ENCODE measurements around the gene ALKBH8. TPM values are rescaled to one million over a fixed set of nuclear protein-coding genes. Genes with fewer than 3 reads are reported as not detected.
"Not testable (repeated sequence)": the region's sequence is repeated elsewhere in the genome, so short reads cannot be mapped to it uniquely, and the experiment has no call there.

The ALKBH8 gene
- total RNA-seq, 2 experiments from 2014 or later = 9.3 to 11.2 TPM

DNA sequence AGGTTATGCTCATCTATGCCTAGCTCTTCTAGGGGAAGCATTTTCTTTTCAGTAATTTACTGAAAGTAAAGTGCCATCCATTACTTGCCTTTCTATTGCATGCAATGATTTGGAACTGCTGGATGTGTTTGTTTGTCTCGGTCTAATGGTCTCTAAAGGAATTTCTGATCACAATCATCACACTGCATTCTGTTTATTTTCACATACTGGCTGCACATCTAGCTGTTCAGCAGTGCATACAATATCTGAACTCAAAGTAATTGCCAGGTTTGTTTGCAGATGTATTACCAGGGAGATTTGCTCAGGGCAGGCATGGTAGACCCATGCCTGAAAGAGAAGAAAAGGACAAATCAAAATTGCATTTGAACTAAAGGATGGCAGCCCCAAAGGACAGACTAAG, 71.5 kb downstream of the ALKBH8 start:
- POLR2A ChIA-PET = no interaction called here
- H3K4me3 Mint-ChIP-seq = no peak overlapping the region
- no peak overlapping the region for H3K27ac Mint-ChIP-seq
- no peaks in the 10 kb centered on the region for H3K9me3 Mint-ChIP-seq
- intact Hi-C loops (cut with micrococcal nuclease) = no loop called here
- no peak for DNase-seq
- CTCF ChIA-PET = interaction anchor here (0.8 kb wide), 1 partner anchor 145 kb away, joined by 3 read pairs; no protein-coding TSS in a partner anchor
- H3K4me1 Mint-ChIP-seq (ENCODE audit: low read depth) = no peaks in the 10 kb centered on the region
- no peaks in the 10 kb centered on the region for H3K27me3 Mint-ChIP-seq
- H3K36me3 Mint-ChIP-seq = peaks cover 4% of the 10 kb centered on the region

DNA sequence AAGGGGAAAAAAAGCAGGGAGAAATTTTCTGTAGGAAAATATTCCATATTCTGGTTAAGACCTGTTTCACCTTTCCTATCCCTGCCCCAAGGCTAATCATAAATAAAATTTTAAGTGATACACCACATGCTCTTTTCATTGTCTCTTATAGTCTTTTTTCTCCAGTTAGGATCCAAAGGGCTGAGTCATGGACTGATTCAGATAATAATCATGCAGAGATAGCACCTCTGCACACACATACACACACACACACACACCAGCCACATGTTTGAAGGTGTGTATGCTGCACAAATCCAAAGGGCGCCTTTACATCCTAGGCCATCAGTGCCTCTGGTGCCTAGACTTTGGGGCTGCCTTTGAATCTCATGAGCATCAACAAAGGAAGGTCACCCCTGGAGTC, 72.4 kb downstream of the ALKBH8 start:
- intact Hi-C loops (cut with micrococcal nuclease) = no loop called here
- no peak for DNase-seq
- Mint-ChIP-seq H3K36me3 (peaks cover 4% of the 10 kb centered on the region), H3K9me3 (no peaks in the 10 kb centered on the region), H3K27me3 (no peaks in the 10 kb centered on the region), H3K4me1 (ENCODE audit: low read depth) (no peaks in the 10 kb centered on the region), H3K27ac (no peak overlapping the region), H3K4me3 (no peak overlapping the region)
- POLR2A ChIA-PET = no interaction called here
- CTCF ChIA-PET = no interaction called here

DNA sequence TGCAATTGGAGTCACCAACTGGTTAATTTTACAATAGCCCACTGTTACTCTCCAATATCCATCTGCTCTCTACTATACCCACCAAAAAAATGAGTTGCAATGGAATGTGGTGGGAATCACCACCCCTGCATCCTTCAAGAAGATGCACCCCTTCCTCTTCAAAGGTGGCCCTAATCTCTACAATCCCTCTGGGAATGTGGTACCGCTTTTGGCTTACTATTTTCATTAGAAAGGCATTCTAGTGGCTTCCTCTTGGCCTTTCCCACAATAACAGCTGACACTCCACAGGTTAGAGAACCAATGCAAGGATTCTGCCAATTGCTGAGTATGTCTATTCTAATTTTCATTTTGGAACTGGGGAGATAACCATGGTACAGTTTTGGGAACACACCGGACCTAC, 74.7 kb downstream of the ALKBH8 start:
- H3K9me3 Mint-ChIP-seq = no peaks in the 10 kb centered on the region
- no peak overlapping the region for H3K4me3 Mint-ChIP-seq
- H3K36me3 Mint-ChIP-seq = no peaks in the 10 kb centered on the region
- H3K27me3 Mint-ChIP-seq = no peaks in the 10 kb centered on the region
- H3K27ac Mint-ChIP-seq = no peak overlapping the region
- intact Hi-C loops (cut with micrococcal nuclease) = no loop called here
- ChIA-PET CTCF (no interaction called here), POLR2A (no interaction called here)
- no peaks in the 10 kb centered on the region for H3K4me1 Mint-ChIP-seq (ENCODE audit: low read depth)
- no peak for DNase-seq

DNA sequence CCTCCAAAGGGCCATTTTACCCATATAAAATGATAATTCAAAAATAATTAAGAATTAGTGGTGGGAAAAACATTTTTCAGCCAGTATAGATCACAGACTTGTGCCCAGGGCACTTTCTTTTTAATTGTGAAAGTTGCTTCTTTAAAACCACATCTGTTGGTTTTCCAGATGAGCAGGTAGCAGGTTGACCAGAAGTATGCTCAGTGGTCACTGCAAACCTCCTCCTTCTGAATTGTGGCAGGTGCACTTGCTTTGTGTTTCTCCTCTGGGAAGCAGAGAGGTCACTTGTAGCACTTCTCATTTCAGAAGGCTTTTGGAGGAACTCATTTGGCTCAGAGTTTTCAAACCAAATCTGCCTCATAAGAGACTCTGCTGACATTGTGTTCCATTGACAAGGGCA, 83.3 kb downstream of the ALKBH8 start:
- POLR2A ChIA-PET = no interaction called here
- Mint-ChIP-seq H3K4me1 (ENCODE audit: low read depth) (no peaks in the 10 kb centered on the region), H3K9me3 (no peaks in the 10 kb centered on the region), H3K4me3 (no peak overlapping the region), H3K27ac (no peak overlapping the region), H3K36me3 (no peaks in the 10 kb centered on the region), H3K27me3 (peaks cover 17% of the 10 kb centered on the region)
- no peak for DNase-seq
- intact Hi-C loops (cut with micrococcal nuclease) = no loop called here
- CTCF ChIA-PET = no interaction called here

DNA sequence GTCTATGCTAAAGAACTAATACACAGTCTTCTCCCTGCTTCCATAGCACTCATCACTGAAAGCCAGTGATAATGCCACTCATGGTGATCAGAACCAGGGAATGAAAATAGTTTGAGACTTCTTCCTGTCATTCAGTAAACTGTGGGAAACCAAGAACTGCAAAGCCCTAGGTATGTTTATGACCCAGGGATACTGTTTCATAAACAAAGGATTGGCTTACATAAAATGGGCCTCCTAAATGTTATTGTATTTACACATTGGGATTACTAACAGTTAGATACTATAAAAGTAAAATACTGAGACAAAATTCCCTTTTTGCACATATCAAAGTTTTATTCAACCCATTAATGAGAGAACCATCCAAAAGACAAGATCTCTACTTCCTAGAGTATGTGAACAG, 86.6 kb downstream of the ALKBH8 start:
- intact Hi-C loops (cut with micrococcal nuclease) = no loop called here
- peaks cover 30% of the 10 kb centered on the region for H3K27me3 Mint-ChIP-seq
- no peaks in the 10 kb centered on the region for H3K9me3 Mint-ChIP-seq

DNA sequence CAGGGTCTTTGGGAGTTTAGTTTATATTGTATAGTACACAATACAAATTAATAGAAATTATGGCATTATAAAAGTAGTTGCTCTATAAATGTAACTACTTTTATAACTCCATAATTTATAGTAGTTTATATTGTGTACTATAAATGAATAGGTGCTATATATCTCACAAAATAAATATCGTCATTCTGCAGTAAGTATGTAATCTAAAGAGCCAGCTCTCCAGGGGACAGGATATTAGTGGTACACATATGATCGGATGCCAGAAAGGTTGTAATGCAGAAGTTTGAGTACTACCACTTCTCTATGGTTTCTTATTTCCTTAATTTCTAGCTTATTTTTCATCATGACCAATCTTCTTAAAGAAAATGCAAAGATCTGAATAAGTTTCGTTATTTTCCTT, 87.7 kb downstream of the ALKBH8 start:
- Mint-ChIP-seq H3K27me3 (peaks cover 30% of the 10 kb centered on the region), H3K27ac (no peak overlapping the region), H3K36me3 (no peaks in the 10 kb centered on the region), H3K4me1 (ENCODE audit: low read depth) (no peaks in the 10 kb centered on the region), H3K4me3 (no peak overlapping the region), H3K9me3 (no peaks in the 10 kb centered on the region)
- intact Hi-C loops (cut with micrococcal nuclease) = no loop called here
- no peak for DNase-seq
- ChIA-PET POLR2A (no interaction called here), CTCF (no interaction called here)

More for the DNA sequence above, 86.6 kb downstream of the ALKBH8 start:
- no peaks in the 10 kb centered on the region for H3K4me1 Mint-ChIP-seq (ENCODE audit: low read depth)
- no peaks in the 10 kb centered on the region for H3K36me3 Mint-ChIP-seq
- H3K4me3 Mint-ChIP-seq = no peak overlapping the region
- ChIA-PET POLR2A (no interaction called here), CTCF (no interaction called here)
- no peak for DNase-seq
- no peak overlapping the region for H3K27ac Mint-ChIP-seq

DNA sequence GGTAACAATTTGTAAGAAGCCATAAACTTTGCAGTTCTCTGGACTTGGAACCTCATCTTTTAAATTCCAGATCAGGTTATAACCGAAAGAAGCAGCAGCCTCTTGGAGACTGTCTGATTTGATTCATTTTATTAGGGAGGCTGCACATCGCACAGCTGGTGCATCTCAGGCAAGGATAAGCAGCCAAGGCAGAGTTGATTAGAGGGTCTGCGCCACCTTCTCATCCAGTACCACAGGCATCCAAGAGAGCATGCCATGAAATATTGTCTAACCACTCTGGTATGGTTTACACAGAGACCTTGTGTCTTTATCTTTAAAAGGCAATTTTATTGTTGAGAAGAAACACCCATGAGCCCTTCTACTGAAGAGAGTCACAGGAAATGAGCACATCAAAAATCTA, 91.7 kb downstream of the ALKBH8 start:
- DNase-seq = no peak
- no peaks in the 10 kb centered on the region for H3K36me3 Mint-ChIP-seq
- H3K27ac Mint-ChIP-seq = no peak overlapping the region
- POLR2A ChIA-PET = no interaction called here
- H3K4me1 Mint-ChIP-seq (ENCODE audit: low read depth) = no peaks in the 10 kb centered on the region
- peaks cover 37% of the 10 kb centered on the region for H3K27me3 Mint-ChIP-seq
- no peak overlapping the region for H3K4me3 Mint-ChIP-seq
- intact Hi-C loops (cut with micrococcal nuclease) = no loop called here
- CTCF ChIA-PET = no interaction called here
- H3K9me3 Mint-ChIP-seq = no peaks in the 10 kb centered on the region

DNA sequence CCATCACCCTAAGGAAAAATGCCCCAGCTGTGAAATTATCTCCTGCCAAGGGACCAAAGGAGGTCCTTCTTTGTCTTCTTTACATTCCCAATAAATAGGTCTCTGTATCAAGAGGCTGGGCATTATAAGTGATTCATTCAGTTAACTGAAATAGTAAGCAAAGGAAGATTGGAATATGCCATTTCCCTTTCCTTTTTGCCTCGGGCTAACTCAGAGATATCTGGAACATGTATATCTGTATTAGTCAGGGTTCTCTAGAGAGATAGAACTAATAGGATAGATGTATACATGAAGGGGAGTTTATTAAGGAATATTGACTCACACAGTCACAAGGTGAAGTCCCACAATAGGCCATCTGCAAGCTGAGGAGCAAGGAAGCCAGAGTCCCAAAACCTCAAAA, 92.6 kb downstream of the ALKBH8 start:
- Mint-ChIP-seq H3K27me3 (peaks cover 37% of the 10 kb centered on the region), H3K4me1 (ENCODE audit: low read depth) (no peaks in the 10 kb centered on the region), H3K9me3 (no peaks in the 10 kb centered on the region), H3K36me3 (no peaks in the 10 kb centered on the region), H3K4me3 (no peak overlapping the region), H3K27ac (no peak overlapping the region)
- DNase-seq = no peak
- ChIA-PET CTCF (no interaction called here), POLR2A (no interaction called here)
- intact Hi-C loops (cut with micrococcal nuclease) = no loop called here

DNA sequence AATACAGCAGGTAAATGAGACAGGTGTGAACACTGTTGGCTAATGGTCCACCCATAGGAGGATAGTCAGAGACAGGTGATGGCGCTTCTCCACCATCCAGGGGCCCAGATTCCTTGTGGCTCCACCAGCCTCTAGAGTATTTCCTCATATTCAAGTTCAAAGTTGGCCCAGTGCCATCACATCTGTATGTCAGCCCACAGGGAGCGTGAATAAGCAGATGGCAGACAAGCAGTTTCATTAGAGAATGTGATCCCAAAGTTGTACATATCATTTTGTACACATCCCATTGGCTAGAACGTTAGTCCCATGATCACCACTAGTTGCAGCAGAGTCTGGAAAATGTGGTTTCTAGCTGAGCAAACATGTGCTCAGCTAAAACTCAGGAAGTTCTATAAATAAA, 96.9 kb downstream of the ALKBH8 start:
- CTCF ChIA-PET = no interaction called here
- H3K27me3 Mint-ChIP-seq = peaks cover 27% of the 10 kb centered on the region
- no peaks in the 10 kb centered on the region for H3K4me1 Mint-ChIP-seq (ENCODE audit: low read depth)
- H3K27ac Mint-ChIP-seq = no peak overlapping the region
- POLR2A ChIA-PET = no interaction called here
- intact Hi-C loops (cut with micrococcal nuclease) = no loop called here
- no peak for DNase-seq
- peaks cover 3% of the 10 kb centered on the region for H3K36me3 Mint-ChIP-seq
- no peak overlapping the region for H3K4me3 Mint-ChIP-seq
- peaks cover 4% of the 10 kb centered on the region for H3K9me3 Mint-ChIP-seq

DNA sequence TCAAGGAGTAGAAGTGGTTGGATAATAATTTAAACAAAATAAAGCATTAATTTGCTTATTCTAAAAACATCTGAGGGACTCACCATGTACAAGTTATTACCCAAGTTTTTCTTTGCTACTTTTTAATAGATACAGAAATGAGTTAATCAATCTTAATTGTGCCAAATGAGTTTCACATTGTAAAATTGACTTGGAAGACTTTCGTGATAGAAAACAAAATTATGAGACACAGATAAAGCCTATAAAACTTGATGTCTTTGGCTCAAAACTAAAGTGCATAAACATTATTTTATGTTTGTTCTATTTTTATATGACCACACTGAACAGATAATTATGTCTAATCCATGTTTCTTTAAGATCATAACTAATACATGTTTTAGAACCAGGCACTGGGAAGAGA, 97.8 kb downstream of the ALKBH8 start:
- CTCF ChIA-PET = no interaction called here
- H3K27me3 Mint-ChIP-seq = peaks cover 30% of the 10 kb centered on the region

DNA sequence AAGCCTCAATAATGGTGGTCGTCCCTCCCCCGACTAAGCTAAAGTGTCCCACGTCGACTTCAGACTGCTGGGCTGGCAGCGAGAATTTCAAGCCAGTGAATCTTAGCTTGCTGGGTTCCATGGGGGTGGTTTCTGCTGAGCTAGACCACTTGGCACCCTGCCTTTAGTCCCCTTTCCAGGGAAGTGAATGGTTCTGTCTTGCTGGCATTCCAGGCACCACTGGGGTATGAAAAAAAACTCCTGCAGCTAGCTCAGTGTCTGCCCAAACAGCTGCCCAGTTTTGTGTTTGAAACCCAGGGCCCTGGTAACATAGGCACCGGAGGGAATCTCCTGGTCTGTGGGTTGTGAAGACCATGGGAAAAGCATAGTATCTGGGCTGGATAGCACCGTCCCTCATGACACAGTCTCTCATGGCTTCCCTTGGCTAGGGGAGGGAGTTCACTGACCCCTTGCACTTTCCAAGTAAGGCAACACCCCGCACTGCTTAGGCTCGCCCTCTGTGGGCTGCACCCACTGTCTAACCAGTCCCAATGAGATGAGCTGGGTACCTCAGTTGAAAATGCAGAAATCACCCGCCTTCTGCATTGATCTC, 99.2 kb downstream of the ALKBH8 start:
- H3K4me1 Mint-ChIP-seq (ENCODE audit: low read depth); intact Hi-C loops (cut with micrococcal nuclease); CTCF ChIA-PET; POLR2A ChIA-PET; H3K27ac Mint-ChIP-seq; H3K36me3 Mint-ChIP-seq; DNase-seq; H3K4me3 Mint-ChIP-seq; H3K9me3 Mint-ChIP-seq: not testable (repeated sequence)
- H3K27me3 Mint-ChIP-seq = peaks cover 26% of the 10 kb centered on the region

More for the DNA sequence above, 97.8 kb downstream of the ALKBH8 start:
- Mint-ChIP-seq H3K36me3 (peaks cover 6% of the 10 kb centered on the region), H3K9me3 (peaks cover 8% of the 10 kb centered on the region), H3K4me1 (ENCODE audit: low read depth) (no peaks in the 10 kb centered on the region), H3K4me3 (no peak overlapping the region), H3K27ac (no peak overlapping the region)
- POLR2A ChIA-PET = no interaction called here
- no peak for DNase-seq
- intact Hi-C loops (cut with micrococcal nuclease) = no loop called here

DNA sequence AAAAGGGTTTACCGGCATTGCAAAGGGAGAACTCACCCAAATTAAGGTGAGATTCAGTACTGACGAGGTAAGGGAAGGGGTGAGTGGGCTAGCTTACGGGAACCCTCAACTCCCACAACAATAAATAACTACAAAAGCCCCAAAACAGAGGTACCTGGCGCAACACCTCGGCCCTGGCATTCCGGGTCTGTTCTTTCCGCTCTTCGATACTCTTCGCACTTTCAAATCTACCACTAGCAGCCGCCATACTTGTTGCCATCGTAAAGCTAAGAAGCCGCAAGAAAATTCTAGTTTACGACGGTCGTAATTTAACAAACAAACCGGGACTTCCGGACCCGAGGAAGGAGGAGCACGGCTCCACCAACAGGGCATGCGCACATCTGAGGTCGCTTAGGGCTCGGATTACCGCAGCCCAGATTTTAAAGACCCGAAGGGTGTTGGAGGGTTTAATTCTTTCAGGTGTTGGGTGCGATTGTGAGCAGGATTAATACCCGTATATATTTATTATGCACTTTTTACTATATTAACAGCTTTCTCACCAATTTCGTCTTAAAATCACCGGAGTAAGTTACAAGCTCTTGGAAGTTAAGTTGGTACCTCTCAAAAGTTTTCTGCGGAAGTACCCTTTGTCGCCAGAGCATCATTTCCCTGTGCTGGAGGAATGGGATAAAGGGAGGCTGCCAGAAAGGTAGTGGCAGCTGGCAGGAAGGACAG, 107.8 kb downstream of the ALKBH8 start, which contains the start of gene CWF19L2:
Gene CWF19L2, minus strand, starts transcription at position 268 of the 714 bp plus-strand sequence. Its CDS starts 9 bp downstream, at position 259.
- ChIA-PET POLR2A (interaction anchor here (1.3 kb wide), 1 partner anchor 105 kb away, joined by 4 read pairs; no protein-coding TSS in a partner anchor), CTCF (interaction anchor here (1.1 kb wide), 1 partner anchor 91 kb away, joined by 5 read pairs; no protein-coding TSS in a partner anchor)
- Mint-ChIP-seq H3K27ac (peak within 1 kb of the TSS; percentile 77), H3K27me3 (no peaks in the 10 kb centered on the region), H3K4me3 (peak within 1 kb of the TSS; percentile 89), H3K4me1 (ENCODE audit: low read depth) (peaks cover 23% of the 10 kb centered on the region), H3K36me3 (peaks cover 2% of the 10 kb centered on the region), H3K9me3 (no peaks in the 10 kb centered on the region)
- DNase-seq = peak; percentile 94
- intact Hi-C loops (cut with micrococcal nuclease) = loop anchor here (1.0 to 10.0 kb wide), 5 partner anchors 108 to 1435 kb away; partner anchors contain the start of genes AASDHPPT, ALKBH8, CUL5 and KBTBD3

DNA sequence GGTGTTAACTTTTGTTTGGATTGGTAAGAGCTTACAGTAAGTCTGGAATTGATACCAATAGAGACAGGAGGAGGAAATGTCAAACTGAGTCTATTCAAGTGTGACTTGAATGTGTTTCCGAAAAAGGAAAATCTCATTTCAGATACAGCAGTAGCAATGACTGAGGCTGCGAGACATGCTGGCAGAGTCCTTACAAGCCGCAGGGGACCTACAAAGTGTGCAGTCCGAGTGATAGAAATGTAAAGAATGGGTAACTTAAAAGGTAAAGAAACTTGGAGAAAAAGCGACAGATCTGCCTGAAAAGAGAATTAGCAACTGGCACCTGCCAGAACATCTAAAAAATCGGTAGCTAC, 108.4 kb downstream of the ALKBH8 start:
- Mint-ChIP-seq H3K27ac (peak overlapping the region; percentile 77), H3K9me3 (no peaks in the 10 kb centered on the region), H3K27me3 (no peaks in the 10 kb centered on the region), H3K36me3 (peaks cover 5% of the 10 kb centered on the region), H3K4me3 (peak overlapping the region; percentile 89), H3K4me1 (ENCODE audit: low read depth) (peaks cover 25% of the 10 kb centered on the region)
- DNase-seq = peak; percentile 27
- ChIA-PET POLR2A (interaction anchor here (1.3 kb wide), 1 partner anchor 106 kb away, joined by 4 read pairs; no protein-coding TSS in a partner anchor), CTCF (no interaction called here)
- intact Hi-C loops (cut with micrococcal nuclease) = loop anchor here (1.0 to 10.0 kb wide), 5 partner anchors 108 to 1435 kb away; partner anchors contain the start of genes AASDHPPT, ALKBH8, CUL5 and KBTBD3
